ENCODE measurements around the gene SEC22B.
"Not testable (repeated sequence)": the region's sequence is repeated elsewhere in the genome, so short reads cannot be mapped to it uniquely, and the experiment has no call there.

The SEC22B gene

DNA sequence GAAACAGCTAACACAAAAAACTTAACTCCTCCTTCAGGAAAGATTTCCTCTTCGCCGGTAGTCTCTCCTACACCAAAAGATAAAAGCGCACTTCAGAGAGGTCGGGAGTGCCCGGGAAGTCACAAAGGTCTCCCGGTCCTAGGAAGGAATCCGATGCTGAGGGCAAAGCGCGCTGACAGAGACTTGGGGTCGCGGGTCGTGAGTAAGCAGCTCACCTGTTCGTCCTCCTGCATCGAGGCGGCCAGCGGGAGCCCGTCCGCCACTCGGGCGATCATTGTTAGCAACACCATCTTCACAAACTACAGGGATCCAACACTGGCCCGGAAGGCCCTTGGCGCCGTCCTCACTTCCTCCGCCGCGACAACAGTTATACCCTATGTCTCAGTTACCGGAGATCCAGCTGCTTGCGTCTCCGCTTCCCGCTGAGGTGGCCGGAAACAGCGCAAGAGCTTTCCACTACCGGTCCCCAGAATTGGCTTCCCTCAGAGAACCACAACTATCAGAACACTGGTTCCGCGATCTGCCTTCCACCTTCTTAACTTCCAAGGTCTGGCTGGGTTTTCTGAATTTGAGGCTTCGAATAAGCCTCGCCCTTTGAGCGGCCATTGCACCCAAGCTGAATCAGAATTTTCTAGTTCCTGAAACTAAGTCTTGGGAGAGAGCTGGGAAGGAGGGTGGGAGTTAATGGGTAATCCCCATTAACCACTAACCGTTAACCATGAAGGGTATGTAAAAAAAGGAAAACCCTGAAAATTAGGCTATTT is at the start of gene SEC22B:
Gene SEC22B (minus strand): TSS at position 429 of the 764 bp plus-strand sequence. CDS start 139 bp downstream, at position 290.
- DNase-seq, result peak; percentile 92

DNA sequence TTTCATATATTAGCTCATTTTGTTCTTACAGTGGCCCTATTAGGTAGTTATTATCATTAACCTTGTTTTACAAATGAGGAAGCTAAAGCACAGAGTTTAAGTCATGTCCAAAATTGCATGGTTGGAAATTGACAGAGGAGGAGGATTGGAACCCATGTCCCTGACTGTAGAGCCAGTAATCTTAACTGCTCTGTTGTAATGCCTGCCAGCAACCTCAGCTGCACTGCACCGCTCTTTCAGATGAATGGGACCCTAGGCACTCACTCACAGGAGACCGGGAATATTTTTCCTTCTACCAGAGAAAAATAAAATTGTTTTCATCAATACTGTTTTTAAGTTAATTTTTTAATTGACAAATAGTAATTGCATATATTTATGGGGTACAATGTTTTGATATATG is 41.6 kb upstream of the SEC22B start:
- DNase-seq, result not testable (repeated sequence)

DNA sequence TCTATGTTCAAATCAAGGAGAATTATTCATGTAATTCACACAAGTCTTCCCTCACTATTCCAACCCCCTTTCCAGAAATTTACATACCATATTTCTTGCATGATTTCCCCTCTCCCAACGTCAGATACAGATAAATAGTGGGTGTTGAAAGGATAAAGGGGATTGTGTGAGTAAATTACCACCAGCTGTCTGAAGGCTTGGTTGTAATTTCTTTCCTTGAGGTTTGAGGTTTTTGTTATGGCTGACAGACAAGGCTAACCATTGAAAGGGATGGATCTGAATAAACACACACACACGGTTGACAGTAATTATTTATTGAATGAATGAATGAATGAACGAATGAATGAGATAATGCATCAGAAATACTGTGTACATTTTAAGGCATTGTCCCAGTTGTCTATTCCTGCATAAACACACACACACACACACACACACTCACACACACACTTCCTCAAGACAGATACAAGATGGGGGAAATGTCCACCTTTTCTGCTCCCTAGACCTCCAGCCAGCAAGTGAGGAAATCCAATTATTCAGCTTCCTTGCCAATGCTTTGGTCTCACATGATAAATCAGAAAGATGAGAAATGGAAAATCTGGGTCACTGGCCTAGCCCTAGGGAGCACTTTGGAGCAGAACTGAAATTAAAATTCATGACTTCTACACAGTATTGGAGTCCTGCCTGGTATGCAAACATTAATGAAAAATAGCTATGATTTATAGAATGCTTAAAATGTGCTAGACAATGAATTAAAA is 41.0 kb upstream of the SEC22B start:
- DNase-seq, result not testable (repeated sequence)

DNA sequence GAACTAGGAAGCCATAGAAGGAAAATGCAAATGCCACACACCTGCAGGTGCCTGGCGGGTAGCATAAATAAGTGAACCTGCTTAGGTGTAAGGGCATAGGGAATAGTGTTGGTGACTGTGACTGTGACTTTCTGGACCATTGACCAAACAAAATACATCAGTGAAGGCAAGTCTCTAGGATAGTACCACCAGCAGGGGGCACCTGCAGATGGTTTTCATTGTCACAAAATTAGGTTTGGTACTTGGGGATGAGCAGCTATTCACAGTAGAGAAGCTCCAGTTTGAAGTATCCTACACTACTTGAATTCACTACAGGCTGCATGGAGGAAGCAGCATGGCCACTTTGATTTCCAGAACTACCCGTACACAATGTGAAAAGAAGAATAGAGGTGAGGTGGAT is 37.3 kb upstream of the SEC22B start:
- not testable (repeated sequence) for DNase-seq

DNA sequence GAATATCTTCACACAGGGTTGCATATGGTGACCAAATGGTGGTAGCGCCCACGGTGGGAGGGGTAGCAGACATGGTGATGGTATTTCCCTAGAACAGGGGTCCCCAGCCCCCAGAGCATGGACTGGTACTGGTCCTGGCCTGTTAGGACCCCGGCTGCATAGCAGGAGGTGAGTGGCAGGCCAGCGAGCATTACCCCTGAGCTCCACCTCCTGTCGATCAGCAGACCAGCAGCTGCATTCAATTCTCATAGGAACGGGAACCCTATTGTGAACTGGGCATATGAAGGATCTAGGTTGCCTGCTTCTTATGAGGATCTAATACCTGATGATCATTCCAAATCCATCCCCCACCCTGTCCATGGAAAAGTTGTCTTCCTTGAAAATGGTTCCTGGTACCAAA is 34.4 kb upstream of the SEC22B start:
- DNase-seq, result not testable (repeated sequence)

DNA sequence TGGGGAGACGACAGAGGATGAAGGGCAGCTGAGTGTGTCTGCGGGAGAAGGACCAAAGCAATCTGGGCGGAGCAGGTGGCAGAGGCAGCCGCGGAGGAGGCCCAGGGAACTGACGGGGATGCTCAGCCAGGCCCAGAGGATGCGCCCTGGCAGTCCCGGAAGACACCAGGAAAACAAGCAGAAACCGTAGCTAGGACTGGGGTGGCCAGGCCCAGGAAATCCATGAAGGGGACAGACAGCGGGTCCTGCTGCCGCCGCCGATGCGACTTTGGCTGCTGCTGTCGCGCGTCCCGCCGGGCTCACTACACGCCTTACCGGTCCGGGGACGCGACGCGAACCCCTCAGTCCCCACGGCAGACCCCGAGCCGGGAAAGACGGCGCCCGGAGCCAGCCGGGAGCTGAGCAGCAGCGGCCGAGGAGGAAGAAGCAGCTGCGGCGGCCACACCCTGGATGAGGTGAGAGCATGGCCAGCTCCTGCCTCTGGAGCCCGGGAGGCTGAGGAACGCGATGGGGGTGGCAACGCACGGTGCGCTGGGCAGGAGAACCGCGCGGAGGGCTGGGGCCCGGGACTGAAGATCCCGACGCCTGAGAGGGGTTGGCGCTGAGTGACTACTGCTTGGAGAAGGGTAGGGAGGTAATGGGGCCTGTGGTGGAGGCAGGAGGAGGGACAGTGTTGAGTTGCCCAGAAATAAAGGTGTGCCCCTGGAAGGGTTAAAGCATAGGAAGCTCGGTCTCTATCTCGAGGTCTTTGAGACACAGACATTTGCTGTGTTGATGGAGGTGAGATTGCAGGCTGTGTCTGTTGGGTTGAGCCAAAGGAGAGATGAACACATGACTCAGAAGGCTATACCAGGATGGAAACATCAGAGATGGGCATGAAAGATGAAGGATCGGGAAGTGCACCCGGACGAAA is 20.8 kb upstream of the SEC22B start:
- not testable (repeated sequence) for DNase-seq

DNA sequence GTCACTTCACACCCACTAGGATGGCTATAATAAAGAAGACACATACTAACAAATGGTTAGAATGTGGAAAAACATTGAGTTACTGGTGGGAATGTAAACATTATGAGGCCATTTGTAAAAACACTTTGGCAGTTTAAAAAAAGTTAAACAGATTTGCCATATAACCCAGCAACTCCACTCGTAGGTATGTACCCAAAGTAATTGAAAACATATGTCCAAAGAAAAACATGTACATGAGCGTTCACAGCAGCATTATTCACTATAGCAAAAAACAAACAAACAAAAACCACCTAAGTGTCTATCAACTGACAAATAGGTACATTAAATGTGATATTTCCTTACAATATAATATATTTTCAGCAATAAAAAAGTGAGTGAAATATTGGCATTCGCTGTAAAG is 12.3 kb upstream of the SEC22B start:
- DNase-seq, result not testable (repeated sequence)

DNA sequence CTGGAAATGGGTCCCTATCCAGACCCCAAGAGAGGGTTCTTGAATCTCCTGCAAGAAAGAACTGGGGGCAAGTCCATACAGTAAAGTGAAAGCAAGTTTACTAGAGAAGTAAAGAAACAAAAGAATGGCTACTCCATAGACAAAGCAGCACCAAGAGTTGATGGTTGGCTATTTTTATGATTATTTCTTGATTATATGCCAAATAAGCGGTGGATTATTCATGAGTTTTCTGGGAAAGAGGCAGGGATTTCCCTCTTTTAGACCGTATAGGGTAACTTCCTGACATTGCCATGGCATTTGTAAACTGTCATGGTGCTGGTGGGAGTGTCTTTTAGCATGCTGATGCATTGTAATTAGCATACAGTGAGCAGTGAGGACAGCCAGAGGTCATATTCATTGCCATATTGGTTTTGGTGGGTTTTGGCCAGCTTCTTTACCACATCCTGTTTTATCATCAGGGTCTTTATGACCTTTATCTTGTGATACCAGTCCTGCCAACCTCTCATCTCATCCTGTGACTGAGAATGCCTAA is 5.9 kb upstream of the SEC22B start:
- not testable (repeated sequence) for DNase-seq

DNA sequence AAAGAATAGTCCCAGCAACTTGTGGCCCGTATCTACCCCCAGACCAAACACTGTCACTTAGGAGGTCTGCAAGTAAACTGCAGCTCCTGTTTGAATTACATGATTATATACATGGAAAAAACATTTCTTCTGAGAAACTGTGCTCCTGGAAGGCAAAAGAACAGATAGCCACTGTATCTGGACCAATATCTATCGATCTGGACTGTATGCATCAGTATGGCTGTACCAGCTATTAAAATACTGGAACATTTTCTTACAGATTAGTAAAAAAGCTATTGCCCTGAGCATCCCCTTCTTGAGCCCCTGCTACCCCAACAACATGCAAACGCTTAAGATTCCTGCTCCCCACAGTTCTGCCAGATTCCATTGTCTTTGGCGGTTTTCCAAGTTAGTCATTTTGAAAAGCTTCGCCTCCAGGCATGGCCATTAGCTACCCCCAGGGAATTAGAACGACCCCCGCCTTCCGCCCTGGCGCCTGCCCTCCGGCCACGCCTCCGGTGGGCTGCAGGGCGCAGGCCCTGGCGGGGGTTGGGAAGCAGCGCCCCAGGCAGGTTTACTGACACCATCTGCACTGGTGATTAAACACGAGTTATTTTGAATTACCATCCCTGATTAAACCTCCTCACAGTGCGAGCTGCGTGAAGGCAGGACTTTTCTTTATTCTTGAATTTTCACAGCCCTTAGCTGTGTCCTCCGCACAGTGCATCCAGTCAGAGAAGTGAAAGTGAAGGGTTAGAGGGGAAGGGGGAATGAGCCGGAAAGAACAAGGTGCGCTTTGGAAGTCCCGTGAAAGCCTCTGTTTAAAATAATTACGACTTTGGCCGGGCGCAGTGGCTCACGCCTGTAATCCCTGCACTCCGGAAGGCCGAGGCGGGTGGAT is 3.7 kb upstream of the SEC22B start:
- DNase-seq, result peak; percentile 24

DNA sequence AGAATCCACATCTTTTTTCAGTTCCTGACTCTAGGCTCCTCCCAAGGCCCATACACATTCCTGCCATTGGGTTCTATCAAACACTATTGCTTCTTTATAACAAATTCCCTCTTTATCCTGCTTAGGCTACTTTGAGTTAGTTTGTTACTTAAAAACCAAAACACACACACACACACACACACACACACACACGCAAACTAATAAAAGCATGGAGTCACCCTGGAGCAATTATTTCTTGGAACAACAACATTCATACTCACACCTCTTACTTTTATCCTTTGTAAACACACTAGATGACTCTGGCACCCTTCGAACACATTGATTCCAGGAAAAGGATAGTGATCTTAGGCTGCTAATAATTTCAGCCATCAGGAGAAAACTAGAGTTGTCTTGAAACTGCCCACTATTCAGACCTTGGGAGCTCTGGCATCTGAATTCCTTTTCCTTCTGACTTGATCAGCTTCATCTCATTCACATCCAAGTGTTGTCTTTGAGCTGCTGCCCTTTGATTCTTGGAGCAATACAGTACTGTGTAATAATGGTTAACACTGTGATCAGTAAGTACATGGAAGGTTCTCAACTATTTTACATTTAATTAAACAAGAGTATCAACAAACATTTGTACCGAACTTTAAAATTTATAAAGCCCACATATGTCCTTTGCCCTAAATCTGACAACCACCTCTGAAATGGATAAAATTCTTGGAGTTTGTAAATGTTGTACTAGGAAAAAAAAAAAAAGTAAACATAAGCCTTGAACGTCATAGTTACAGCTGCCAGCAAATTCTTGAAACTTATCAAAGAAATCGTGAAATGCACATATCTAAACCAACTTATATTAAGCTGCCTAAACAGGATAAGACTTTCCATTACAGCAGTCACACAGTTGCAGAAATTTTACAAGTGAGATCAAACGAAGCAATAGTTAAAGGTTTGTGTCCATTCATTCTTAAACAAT is 2.8 kb upstream of the SEC22B start:
- DNase-seq, result no peak

DNA sequence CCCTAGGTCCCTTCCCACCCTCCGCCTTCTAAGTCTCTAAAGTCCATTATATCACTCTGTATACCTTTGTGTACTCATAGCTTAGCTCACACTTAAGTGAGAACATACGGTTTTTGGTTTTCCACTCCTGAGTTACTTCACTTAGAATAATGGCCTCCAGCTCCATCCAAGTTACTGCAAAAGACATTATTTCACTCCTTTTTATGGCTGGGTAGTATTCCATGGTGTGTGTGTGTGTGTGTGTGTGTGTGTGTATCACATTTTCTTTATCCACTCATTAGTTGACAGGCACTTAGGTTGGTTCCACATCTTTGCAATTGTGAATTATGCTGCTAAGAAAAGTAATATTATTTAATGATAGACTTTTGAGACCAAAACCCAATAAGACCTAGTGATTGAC is 1.7 kb upstream of the SEC22B start:
- not testable (repeated sequence) for DNase-seq

DNA sequence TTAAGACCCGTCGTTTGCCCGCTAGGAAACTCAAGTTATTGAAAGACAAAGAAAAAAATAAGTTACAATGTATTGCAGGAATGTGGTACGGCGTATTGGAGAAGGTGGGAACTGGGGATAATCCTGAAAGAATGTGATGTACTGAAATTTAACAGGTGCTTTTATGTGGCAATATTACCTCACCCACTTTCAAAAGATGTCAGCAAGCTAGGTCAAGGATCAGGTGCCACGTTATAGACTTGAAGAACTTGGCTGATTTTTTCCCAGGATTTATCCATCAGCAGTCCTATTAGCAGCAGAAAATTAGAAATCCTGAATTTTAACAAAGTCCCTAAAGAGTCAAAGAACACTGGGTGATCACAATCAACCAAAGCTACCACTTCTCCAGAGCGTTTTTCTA is 632 bp downstream of the SEC22B start:
- not testable (repeated sequence) for DNase-seq

DNA sequence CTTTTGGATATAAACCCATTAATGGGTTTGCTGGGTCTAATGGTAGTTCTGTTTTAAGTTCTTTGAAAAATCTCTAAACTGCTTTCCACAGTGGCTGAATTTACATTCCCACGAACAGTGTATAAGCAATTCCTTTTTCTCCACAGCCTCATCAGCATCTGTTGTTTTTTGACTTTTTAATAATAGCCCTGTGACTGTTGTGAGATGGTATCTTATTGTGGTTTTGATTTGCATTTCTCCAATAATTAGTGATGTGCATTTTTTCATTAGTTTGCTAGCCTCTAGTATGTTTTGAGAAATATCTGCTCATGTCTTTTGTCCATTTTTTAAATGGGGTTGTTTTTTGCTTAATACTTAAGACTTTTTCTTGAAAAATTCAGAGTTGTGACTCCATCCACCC is 11.6 kb downstream of the SEC22B start:
- DNase-seq, result not testable (repeated sequence)

DNA sequence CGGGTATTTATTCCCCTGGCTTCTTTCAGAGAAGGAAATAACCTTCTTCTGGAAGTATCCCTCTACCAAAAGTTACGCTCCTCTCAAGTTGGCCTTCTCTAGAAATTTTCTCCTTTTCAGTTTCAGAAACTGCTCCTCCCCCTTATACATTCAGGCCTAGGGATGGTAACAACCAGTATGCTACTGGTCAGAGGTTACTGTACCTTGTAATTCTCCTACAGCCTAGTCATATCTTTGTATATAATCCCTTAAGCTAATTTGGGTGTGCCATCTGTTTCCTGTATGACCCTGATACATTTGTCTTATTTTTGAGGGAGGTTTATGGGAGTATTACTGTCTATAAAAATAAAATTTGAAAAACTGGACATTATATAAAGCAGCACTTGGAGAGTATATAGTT is 14.3 kb downstream of the SEC22B start:
- DNase-seq, result not testable (repeated sequence)

DNA sequence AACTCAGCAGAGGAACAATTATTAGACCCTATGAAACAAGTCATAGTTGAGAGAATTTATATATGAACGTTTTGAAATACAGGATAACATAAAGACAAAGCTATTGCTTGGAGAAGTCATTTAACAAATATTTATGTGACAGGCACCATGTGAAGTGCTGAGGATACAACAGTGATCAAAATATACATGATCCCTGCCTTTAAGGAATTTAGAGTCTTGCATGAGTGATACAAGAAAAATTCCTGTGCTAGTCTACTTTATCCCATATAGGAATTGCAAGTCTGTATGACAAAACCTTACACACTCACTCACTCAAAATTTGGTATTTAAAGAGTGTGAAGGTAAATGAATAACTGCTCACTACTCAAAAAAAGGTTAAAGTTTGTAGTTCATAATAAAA is 17.8 kb downstream of the SEC22B start:
- DNase-seq, result not testable (repeated sequence)

DNA sequence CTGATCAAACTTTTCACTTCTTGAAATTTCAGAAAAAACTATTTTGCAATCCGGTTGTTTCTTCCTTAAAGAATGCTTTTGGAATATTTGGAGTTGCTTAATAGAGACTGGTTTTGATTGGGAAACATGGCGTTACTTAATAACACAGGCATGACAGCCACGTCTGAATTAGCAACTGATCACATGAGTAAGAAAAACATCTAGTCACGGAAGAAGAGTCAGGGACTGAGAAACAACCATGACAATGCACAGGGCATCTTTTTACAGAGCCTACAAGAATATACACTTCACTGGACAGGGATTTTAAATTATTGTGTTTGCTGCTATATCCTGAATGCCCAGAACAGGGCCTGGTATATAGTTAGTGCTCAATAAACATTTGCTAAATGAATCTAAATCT is 18.2 kb downstream of the SEC22B start:
- DNase-seq, result not testable (repeated sequence)

DNA sequence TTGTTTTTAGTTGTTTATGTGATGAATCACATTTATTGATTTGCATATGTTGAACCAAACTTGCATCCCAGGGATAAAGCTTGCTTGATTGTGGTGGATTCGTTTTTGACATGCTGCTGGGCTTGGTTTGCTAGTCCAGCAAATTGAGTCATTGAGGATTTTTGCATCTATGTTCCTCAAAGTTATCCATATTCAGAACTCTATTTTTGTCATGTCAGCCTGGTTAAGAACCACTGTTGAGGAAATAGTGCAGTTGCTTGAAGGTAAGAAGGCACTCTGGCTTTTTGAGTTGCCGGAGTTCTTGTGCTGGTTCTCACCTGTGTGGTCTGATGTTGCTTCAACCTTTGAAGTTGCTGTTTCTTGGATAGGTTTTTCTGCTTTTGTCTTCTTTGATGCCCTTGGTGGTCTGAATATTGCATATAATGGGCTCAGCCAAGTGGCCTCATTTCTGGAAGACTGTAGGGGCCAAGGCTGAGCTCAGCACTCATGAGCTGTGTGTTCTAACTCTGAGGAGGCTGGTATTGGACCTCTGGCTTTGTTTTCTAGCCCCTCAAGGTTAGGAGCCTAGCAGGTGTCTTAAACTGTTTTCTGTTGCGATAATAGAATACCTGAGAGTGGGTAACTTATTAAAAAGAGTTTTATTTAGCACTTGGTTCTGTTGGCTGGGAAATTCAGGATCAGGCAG is 26.0 kb downstream of the SEC22B start:
- not testable (repeated sequence) for DNase-seq

DNA sequence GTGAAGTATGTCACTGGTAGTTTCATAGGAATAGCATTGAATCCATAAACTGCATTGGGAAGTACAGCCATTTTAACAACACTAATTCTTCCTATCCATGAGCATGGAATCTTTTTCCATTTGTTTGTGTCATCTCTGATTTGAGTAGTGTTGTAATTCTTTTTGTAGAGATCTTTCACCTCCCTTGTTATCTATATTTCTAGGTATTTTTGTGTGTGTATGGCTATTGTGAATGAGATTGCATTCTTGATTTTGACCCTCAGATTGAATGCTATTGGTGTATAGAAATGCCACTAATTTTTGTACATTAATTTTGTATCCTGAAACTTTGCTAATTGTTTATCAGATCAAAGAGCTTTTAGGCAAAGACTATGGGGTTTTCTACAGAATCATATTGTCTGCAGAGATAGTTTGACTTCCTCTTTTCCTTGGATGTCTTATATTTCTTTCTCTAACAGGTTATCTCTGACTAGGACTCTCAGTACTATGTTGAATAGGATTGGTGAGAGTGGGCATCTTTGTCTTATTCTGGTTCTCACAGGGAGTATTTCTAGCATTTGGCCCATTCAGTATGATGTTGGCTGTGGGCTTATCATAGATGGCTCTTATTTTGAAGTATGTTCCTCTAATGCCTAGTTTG is 26.8 kb downstream of the SEC22B start:
- DNase-seq, result not testable (repeated sequence)

DNA sequence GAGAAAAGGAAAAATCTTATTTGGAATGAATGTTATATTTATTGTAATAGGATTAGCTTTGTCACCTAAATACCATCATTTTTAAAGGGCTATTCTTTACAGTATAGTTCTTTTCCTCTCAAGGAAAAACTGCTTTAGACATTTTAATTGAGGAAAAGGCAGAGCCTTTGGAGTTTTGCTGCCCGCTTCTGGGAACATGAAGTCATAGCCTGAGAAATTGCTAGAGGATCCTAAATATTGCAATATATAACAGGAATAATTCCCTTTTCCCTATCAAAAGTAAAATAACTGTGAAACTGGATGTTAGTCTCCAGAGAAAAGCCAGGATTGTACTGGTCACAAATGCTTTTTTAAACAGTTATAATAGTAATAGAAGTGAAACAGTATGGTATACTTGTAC is 30.5 kb downstream of the SEC22B start:
- DNase-seq, result peak; percentile 0

All from COR-L47 (cell line).